PC-3 (cell line): ENCODE data around the gene NDUFAF8. TPM values are rescaled to one million over a fixed set of nuclear protein-coding genes. Genes with fewer than 3 reads are reported as not detected.

Experiments used
- ATAC-seq: fragments of 200-7000 bp; cut with Tn5 transposase; 2 replicates; pipeline ENCODE4 v1.9.1; 2020; ENCODE audit warnings: mild to moderate bottlenecking, moderate library complexity
- BruUV-seq: library from RNA; stranded (reverse); fragments of 400-500 nt; replicated peaks from 2 replicates; lab custom pipeline; 2021; lab: Mats Ljungman, UMichigan
- CTCF ChIA-PET: fragments of 300-600 bp; sonication (Branson Sonifier 250); formaldehyde crosslinking; loops from one replicate; lab custom pipeline; 2022; ENCODE audit warnings: antibody characterized with exemption; lab: Charles Lee
- POLR2A ChIA-PET: fragments of 300-600 bp; sonication (Branson Sonifier 250); formaldehyde crosslinking; loops from one replicate; lab custom pipeline; 2022; ENCODE audit warnings: antibody characterized with exemption; ENCODE audit not compliant: unreplicated experiment; lab: Charles Lee
- DNase-seq: peaks from one replicate; pipeline ENCODE4 v3.0.0-alpha.2; 2015
- H2AFZ ChIP-seq: fragments of 300-600 bp; sonication (generic); 2 replicates; pipeline ENCODE4 v1.6.0; 2016; ENCODE audit warnings: antibody characterized with exemption, low read length
- H3F3A ChIP-seq: fragments of 300-600 bp; sonication (generic); one replicate; pipeline ENCODE4 v1.6.0; 2017; ENCODE audit warnings: antibody characterized with exemption, low read length, control low read depth, mild to moderate bottlenecking; ENCODE audit not compliant: unreplicated experiment
- H3K27ac ChIP-seq: fragments of 300-600 bp; sonication (generic); 2 replicates; pipeline ENCODE4 v1.5.1; 2016; ENCODE audit warnings: mild to moderate bottlenecking, low read length
- H3K27me3 ChIP-seq: fragments of 300-600 bp; sonication (generic); 2 replicates; pipeline ENCODE4 v1.6.1; 2016; ENCODE audit warnings: low read length, mixed read lengths
- H3K36me3 ChIP-seq: fragments of 300-600 bp; sonication (generic); 2 replicates; pipeline ENCODE4 v1.6.1; 2016; ENCODE audit warnings: low read depth, mixed run types, low read length, mixed read lengths
- H3K4me1 ChIP-seq: fragments of 300-600 bp; sonication (generic); 2 replicates; pipeline ENCODE4 v1.5.1; 2016; ENCODE audit warnings: low read length; ENCODE audit not compliant: insufficient read depth
- H3K4me2 ChIP-seq: fragments of 300-600 bp; sonication (generic); 2 replicates; pipeline ENCODE4 v1.6.0; 2016; ENCODE audit warnings: low read length
- H3K4me3 ChIP-seq: fragments of 300-600 bp; sonication (generic); 2 replicates; pipeline ENCODE4 v1.5.1; 2016; ENCODE audit warnings: mild to moderate bottlenecking, low read length, mixed read lengths
- H3K79me2 ChIP-seq: fragments of 300-600 bp; sonication (generic); 2 replicates; pipeline ENCODE4 v1.6.1; 2017; ENCODE audit warnings: low read length, mixed read lengths
- H3K9ac ChIP-seq: fragments of 300-600 bp; sonication (generic); 2 replicates; pipeline ENCODE4 v1.6.0; 2016; ENCODE audit warnings: mild to moderate bottlenecking, low read length
- H3K9me2 ChIP-seq: fragments of 300-600 bp; sonication (generic); replicated peaks from 2 replicates; pipeline ENCODE4 v1.6.1; 2016; ENCODE audit warnings: mixed run types, low read length, mixed read lengths
- H3K9me3 ChIP-seq: fragments of 300-600 bp; sonication (generic); 2 replicates; pipeline ENCODE4 v1.6.1; 2016; ENCODE audit warnings: low read length, mixed read lengths
- H4K20me1 ChIP-seq: fragments of 300-600 bp; sonication (generic); 2 replicates; pipeline ENCODE4 v1.6.1; 2016; ENCODE audit warnings: low read length, mixed read lengths
- CTCF ChIP-seq: fragments of 300-600 bp; sonication (generic); conservative IDR thresholded peaks from 2 replicates; pipeline ENCODE4 v1.5.1; 2017; ENCODE audit warnings: antibody characterized with exemption, low read depth, mild to moderate bottlenecking, low read length
- EZH2 ChIP-seq: fragments of 300-600 bp; sonication (generic); IDR thresholded peaks from one replicate; pipeline ENCODE4 v1.6.1; 2017; ENCODE audit warnings: antibody characterized with exemption, mild to moderate bottlenecking, low read length; ENCODE audit not compliant: unreplicated experiment
- EZH2phosphoT487 ChIP-seq: fragments of 300-600 bp; sonication (generic); IDR thresholded peaks from 2 replicates; pipeline ENCODE4 v1.6.1; 2018; ENCODE audit warnings: mild to moderate bottlenecking, antibody characterized with exemption, low read length, borderline replicate concordance
- intact Hi-C: fragments of 100-400 bp; cut with micrococcal nuclease; formaldehyde crosslinking; loops from 2 replicates; pipeline ENCODE4 v1.9.0; 2023
- total RNA-seq: library from RNA; depleted of rRNA; stranded (reverse); fragments of >200 nt; gene quantifications from 2 replicates; pipeline ENCODE4 v1.2.3, GENCODE V29; 2014

Gene NDUFAF8
- total RNA-seq, 1 experiment from 2014 or later, result 125 TPM

- H2AFZ ChIP-seq, result no peak overlapping the region
- DNase-seq (no peak), ATAC-seq (no peak)
- TF ChIP-seq CTCF (no peak), EZH2phosphoT487 (no peak), EZH2 (no peak)
- H3K36me3 ChIP-seq, result no peaks in the 10 kb centered on the region
- no peak overlapping the region for H3K9ac ChIP-seq
- H3K9me2 ChIP-seq, result no peaks in the 10 kb centered on the region
- H4K20me1 ChIP-seq, result no peaks in the 10 kb centered on the region
- H3K27me3 ChIP-seq, result no peaks in the 10 kb centered on the region
- ChIA-PET CTCF (no interaction called here), POLR2A (no interaction called here)
- intact Hi-C loops, result no loop called here
- no peaks in the 10 kb centered on the region for H3F3A ChIP-seq
- H3K9me3 ChIP-seq, result no peaks in the 10 kb centered on the region
- no peak overlapping the region for H3K4me2 ChIP-seq
- no TSS peak for BruUV-seq
- no peak overlapping the region for H3K4me3 ChIP-seq
- H3K27ac ChIP-seq, result no peak overlapping the region
- H3K4me1 ChIP-seq, result no peaks in the 10 kb centered on the region
- no peaks in the 10 kb centered on the region for H3K79me2 ChIP-seq
Measured at GRCh38 chr17:81210466-81210865, 28.7 kb upstream of the NDUFAF8 start.

- no peak overlapping the region for H3K4me3 ChIP-seq
- H3K36me3 ChIP-seq, result no peaks in the 10 kb centered on the region
- no peaks in the 10 kb centered on the region for H3F3A ChIP-seq
- H3K27me3 ChIP-seq, result no peaks in the 10 kb centered on the region
- ChIA-PET POLR2A (no interaction called here), CTCF (no interaction called here)
- BruUV-seq, result no TSS peak
- no peaks in the 10 kb centered on the region for H4K20me1 ChIP-seq
- intact Hi-C loops, result no loop called here
- H3K9me3 ChIP-seq, result no peaks in the 10 kb centered on the region
- DNase-seq, result no peak
- H3K9me2 ChIP-seq, result no peaks in the 10 kb centered on the region
- no peaks in the 10 kb centered on the region for H3K4me1 ChIP-seq
- ATAC-seq, result no peak
- no peaks in the 10 kb centered on the region for H3K79me2 ChIP-seq
- no peak for TF ChIP-seq EZH2phosphoT487
- no peak for TF ChIP-seq EZH2
- no peak for TF ChIP-seq CTCF
- no peak overlapping the region for H3K9ac ChIP-seq
- no peak overlapping the region for H3K4me2 ChIP-seq
- no peak overlapping the region for H3K27ac ChIP-seq
- H2AFZ ChIP-seq, result no peak overlapping the region
Measured at GRCh38 chr17:81210868-81211267, 28.2 kb upstream of the NDUFAF8 start.

GRCh38 chr17:81212365-81212764 lies 26.8 kb upstream of the NDUFAF8 start:
- no peak for ATAC-seq
- no peak overlapping the region for H2AFZ ChIP-seq

More at GRCh38 chr17:81212365-81212764, 26.8 kb upstream of the NDUFAF8 start:
- TF ChIP-seq CTCF (no peak), EZH2phosphoT487 (no peak), EZH2 (no peak)
- DNase-seq, result no peak
- POLR2A ChIA-PET, result no interaction called here
- Histone ChIP-seq H3K27ac (no peak overlapping the region), H3K27me3 (no peaks in the 10 kb centered on the region), H3K36me3 (no peaks in the 10 kb centered on the region), H3K9me2 (no peaks in the 10 kb centered on the region), H3K9me3 (no peaks in the 10 kb centered on the region), H4K20me1 (no peaks in the 10 kb centered on the region), H3K4me2 (no peak overlapping the region), H3F3A (no peaks in the 10 kb centered on the region), H3K9ac (no peak overlapping the region), H3K79me2 (no peaks in the 10 kb centered on the region), H3K4me1 (no peaks in the 10 kb centered on the region), H3K4me3 (no peak overlapping the region)
- CTCF ChIA-PET, result no interaction called here
- intact Hi-C loops, result no loop called here
- no TSS peak for BruUV-seq
